A673 (cell line): ENCODE data around the gene ZNF664.

ENCODE experiments used
- CTCF ChIP-seq: fragments of 300-800, 200-600 bp; sonication (generic); conservative IDR thresholded peaks from 2 replicates; pipeline ENCODE4 v1.5.1; 2017; ENCODE audit warnings: low read depth, mild to moderate bottlenecking, antibody characterized with exemption, low read length, moderate library complexity, mixed read lengths
- EZH2 ChIP-seq: fragments of 200-600 bp; sonication (generic); IDR thresholded peaks from 2 replicates; pipeline ENCODE4 v1.6.1; 2017; ENCODE audit warnings: borderline replicate concordance, low read depth, mild to moderate bottlenecking, mixed read lengths, antibody characterized with exemption, low read length; ENCODE audit not compliant: poor library complexity, severe bottlenecking

- no peak for TF ChIP-seq CTCF
- no peak for TF ChIP-seq EZH2
Measured at GRCh38 chr12:123935956-123936355, 37.1 kb upstream of the ZNF664 start.
